Measurements from ENCODE around the gene NRCAM.

NRCAM gene

GRCh38 chr7:108145401-108145800 lies 310.8 kb downstream of the NRCAM start:
- DNase-seq: no peak

GRCh38 chr7:108144931-108145330 lies 311.3 kb downstream of the NRCAM start:
- DNase-seq: no peak

- DNase-seq: no peak
Measured at GRCh38 chr7:108143658-108144420, 312.4 kb downstream of the NRCAM start.

GRCh38 chr7:108142675-108143259 lies 313.5 kb downstream of the NRCAM start:
- no peak for DNase-seq

- no peak for DNase-seq
Measured at GRCh38 chr7:108142180-108142579, 314.1 kb downstream of the NRCAM start.

- DNase-seq: no peak
Measured at GRCh38 chr7:108140671-108141070, 315.6 kb downstream of the NRCAM start.

GRCh38 chr7:108138911-108139310 lies 317.3 kb downstream of the NRCAM start:
- DNase-seq: no peak

- no peak for DNase-seq
Measured at GRCh38 chr7:108137993-108138392, 318.2 kb downstream of the NRCAM start.

GRCh38 chr7:108137040-108137439 lies 319.2 kb downstream of the NRCAM start:
- DNase-seq: no peak

GRCh38 chr7:108136191-108136688 lies 320.0 kb downstream of the NRCAM start:
- no peak for DNase-seq

GRCh38 chr7:108135446-108136190 lies 320.6 kb downstream of the NRCAM start:
- DNase-seq: no peak

GRCh38 chr7:108134486-108134885 lies 321.8 kb downstream of the NRCAM start:
- no peak for DNase-seq

GRCh38 chr7:108132551-108133265 lies 323.5 kb downstream of the NRCAM start:
- DNase-seq: no peak

- DNase-seq: no peak
Measured at GRCh38 chr7:108130261-108130660, 326.0 kb downstream of the NRCAM start, which contains the start of gene LAMB4. LAMB4 (minus strand) TSS chr7:108130361; CDS start chr7:108123164, 7,197 bp downstream.

GRCh38 chr7:108129018-108129965 lies 326.9 kb downstream of the NRCAM start:
- DNase-seq: no peak

- no peak for DNase-seq
Measured at GRCh38 chr7:108128514-108128913, 327.7 kb downstream of the NRCAM start.

GRCh38 chr7:108127461-108127860 lies 328.8 kb downstream of the NRCAM start:
- no peak for DNase-seq

- DNase-seq: no peak
Measured at GRCh38 chr7:108124820-108125219, 331.4 kb downstream of the NRCAM start.

GRCh38 chr7:108122181-108122580 lies 334.1 kb downstream of the NRCAM start:
- no peak for DNase-seq

GRCh38 chr7:108120933-108121332 lies 335.3 kb downstream of the NRCAM start:
- no peak for DNase-seq

GRCh38 chr7:108120196-108120595 lies 336.0 kb downstream of the NRCAM start:
- DNase-seq: no peak

GRCh38 chr7:108118959-108119358 lies 337.3 kb downstream of the NRCAM start:
- DNase-seq: no peak

All from NCI-H774 (cell line).